Bone marrow (tissue), 2 donors: ENCODE results near the gene TMEM259.

Source experiments
- DNase-seq, 2 donors: peaks; one replicate each; lab custom pipeline; 2025; lab: John Stamatoyannopoulos, UW

Gene TMEM259

GRCh38 chr19:1002600-1002999, 18.3 kb downstream of the TMEM259 start:
- DNase-seq: no peak

- DNase-seq: peak; percentile 38 to 42
These were observed 19.3 kb downstream of the TMEM259 start for GRCh38 chr19:1001538-1002166.

GRCh38 chr19:1000591-1001537, 20.1 kb downstream of the TMEM259 start:
- DNase-seq: no peak

- peak; percentile 5 to 7 for DNase-seq
These were observed 20.8 kb downstream of the TMEM259 start, which contains the start of gene GRIN3B for GRCh38 chr19:1000095-1000494. TSS of gene GRIN3B (plus strand) at chr19:1000419. CDS start at chr19:1000438, 19 bp downstream.

- DNase-seq: no peak
These were observed 21.6 kb downstream of the TMEM259 start for GRCh38 chr19:999379-999719.

- DNase-seq: no peak
These were observed 22.9 kb downstream of the TMEM259 start for GRCh38 chr19:998064-998463.

- DNase-seq: peak in 1 of 2 donors; percentile 10
These were observed 24.7 kb downstream of the TMEM259 start for GRCh38 chr19:996051-996838.

- no peak for DNase-seq
These were observed 25.7 kb downstream of the TMEM259 start for GRCh38 chr19:995051-995827.

- DNase-seq: no peak
These were observed 26.4 kb downstream of the TMEM259 start for GRCh38 chr19:994516-994915.

- no peak for DNase-seq
These were observed 27.0 kb downstream of the TMEM259 start for GRCh38 chr19:993831-994393.

GRCh38 chr19:993361-993830, 27.5 kb downstream of the TMEM259 start:
- no peak for DNase-seq

- no peak for DNase-seq
These were observed 28.3 kb downstream of the TMEM259 start for GRCh38 chr19:992670-993055.

- DNase-seq: no peak
These were observed 28.8 kb downstream of the TMEM259 start for GRCh38 chr19:991932-992669.

- DNase-seq: peak; percentile 6 to 16
These were observed 29.6 kb downstream of the TMEM259 start for GRCh38 chr19:991174-991931.

GRCh38 chr19:990746-991145, 30.2 kb downstream of the TMEM259 start:
- DNase-seq: no peak

GRCh38 chr19:990119-990571, 30.8 kb downstream of the TMEM259 start:
- no peak for DNase-seq

- DNase-seq: no peak
These were observed 31.4 kb downstream of the TMEM259 start for GRCh38 chr19:989381-990081.

- DNase-seq: no peak
These were observed 32.4 kb downstream of the TMEM259 start for GRCh38 chr19:988510-988909.

- no peak for DNase-seq
These were observed 32.8 kb downstream of the TMEM259 start for GRCh38 chr19:988081-988480.
